Heart left ventricle (tissue), 16 donors: Measurements from ENCODE around the gene BTNL8. TPM values are rescaled to one million over a fixed set of nuclear protein-coding genes. Genes with fewer than 3 reads are reported as not detected.

Experiments used
- ATAC-seq, 4 donors: fragments of 200-7000 bp; cut with Tn5 transposase; one replicate each; pipeline ENCODE4 v1.9.1; 2020 to 2022; ENCODE audit warnings: moderate library complexity in 4 of 4, mild to moderate bottlenecking in 3 of 4, moderate number of reproducible peaks in 1 of 4
- DNase-seq, 5 donors: peaks; one replicate each; pipeline ENCODE4 v3.0.0-alpha.2; 2020
- H3K27ac ChIP-seq, 12 donors: fragments of 200-600 bp; sonication (generic) in 4 of 12; one replicate each; pipeline versions ENCODE4 v1.5.0 to v1.8.0; 2016 to 2022; ENCODE audit warnings: mild to moderate bottlenecking in 2 of 12
- H3K27me3 ChIP-seq, 9 donors: fragments of 200-600 bp; sonication (generic) in 2 of 9; one replicate each; pipeline versions ENCODE4 v1.5.1 to v1.8.0; 2016 to 2022; ENCODE audit warnings: mild to moderate bottlenecking in 3 of 9
- H3K36me3 ChIP-seq, 9 donors: fragments of 200-600 bp; sonication (generic) in 2 of 9; one replicate each; pipeline versions ENCODE4 v1.5.0 to v1.8.0; 2018 to 2022; ENCODE audit warnings: mild to moderate bottlenecking in 2 of 9
- H3K4me1 ChIP-seq, 12 donors: fragments of 200-600 bp; sonication (generic) in 4 of 12; one replicate each; pipeline versions ENCODE4 v1.5.0 to v1.8.0; 2016 to 2022; ENCODE audit warnings: mild to moderate bottlenecking in 3 of 12
- H3K4me3 ChIP-seq, 12 donors: fragments of 200-600 bp; sonication (generic) in 4 of 12; one replicate each; pipeline versions ENCODE4 v1.5.0 to v1.8.0; 2017 to 2022; ENCODE audit warnings: mild to moderate bottlenecking in 9 of 12, moderate library complexity in 4 of 12
- H3K9me3 ChIP-seq, 12 donors: fragments of 200-600 bp; sonication (generic) in 4 of 12; one replicate each; pipeline versions ENCODE4 v1.5.0 to v1.8.0; 2016 to 2022; ENCODE audit warnings: mild to moderate bottlenecking in 1 of 12
- POLR2A ChIP-seq, 2 donors: fragments of 450-650 bp; IDR thresholded peaks; one replicate each; pipeline ENCODE4 v1.6.1; 2017; ENCODE audit warnings: antibody characterized with exemption in 2 of 2, mild to moderate bottlenecking in 2 of 2, moderate library complexity in 2 of 2
- WGBS, 4 donors: extraction: QIAGEN DNeasy Blood & Tissue Kit in 2 of 4; methylation state at CpG; one replicate each; pipeline versions ENCODE4 v1.1.5 to v1.1.7; 2013 to 2018; 5-methylcytosine and 5-hydroxymethylcytosine counted together
- intact Hi-C, 10 donors: fragments of 100-400 bp; cut with DNase I; formaldehyde crosslinking; loops; one replicate each; pipeline versions ENCODE4 v1.11.1 to v1.14.2; 2022
- polyA plus RNA-seq, 2 donors: library from polyadenylated mRNA; stranded (reverse); fragments of 200-250 nt; gene quantifications; one replicate each; pipeline ENCODE4 v1.2.3, GENCODE V29; 2013
- total RNA-seq, 9 donors: library from RNA; depleted of rRNA in 2 of 9; stranded (reverse); fragments of >200 nt in 2 of 9; fragmentation: NEBNext Ultra II Directional in 3 of 9; extraction: Animal tissue kit (Norgen Biotek cat#: 25700) in 3 of 9; gene quantifications; one replicate each; pipeline versions ENCODE4 v1.1.0 to v1.2.4, GENCODE V29; 2016 to 2023
- TF ChIP-seq, protein P1 (sequence below), 12 donors: fragments of 200-600 bp; sonication (generic) in 4 of 12; IDR thresholded peaks; one replicate each; pipeline versions ENCODE4 v1.5.0 to v1.8.0; 2018 to 2022; ENCODE audit warnings: antibody characterized with exemption in 12 of 12, mild to moderate bottlenecking in 5 of 12
- donor health status: ischemic (EF 13 %, LVEDD 7.1; RV severe dilation, severe dysfunction).
- donor health status: healthy with polysubstance abuse.
- donor health status: DM: no; HTN: yes; CAD: no.
- donor health status: DM: no; HTN: no; CAD: no.
- donor health status: ischemic (EF 25% LVEDD 6.9; RV normal size, moderate dysfunction).
- donor health status: ischemic (EF 25% LVEDD 5.7; RV mildly dilated, moderate dysfunction).
- donor health status: healthy.
- donor health status: DM: yes; HTN: yes; CAD: no.
- donor health status: ischemic (EF 35%, LVEDD 5.7; RV mildly dilated, moderate dysfunction).
- donor health status: nonischemic (EF 11% LVEDD 7.7; RV severe dilation, severe dysfunction).
- donor health status: DM: yes; HTN: yes; CAD: no.
- donor health status: PGD.
- donor health status: ischemic (EF 29% LVEDD 5.4; RV normal size, mild dysfunction).
- donor health status: nonischemic (EF 23%, LVEDD 6.1; RV moderate dilation, normal function).

The BTNL8 gene
- total and polyA plus RNA-seq, 11 donors: 0.14 to 0.84 (median 0.20) TPM; not detected in 7

GRCh38 chr5:180852495-180852894, 46.5 kb upstream of the BTNL8 start:
- Histone ChIP-seq H3K27me3 (no peaks in the 10 kb centered on the region), H3K9me3 (peaks cover 0 to 36% (median 1%) of the 10 kb centered on the region in 12 donors), H3K4me3 (no peak overlapping the region), H3K4me1 (peaks cover 0 to 16% (median 5%) of the 10 kb centered on the region in 12 donors), H3K36me3 (peaks cover 8 to 62% (median 53%) of the 10 kb centered on the region in 9 donors), H3K27ac (peak overlapping the region in 5 of 12 donors; percentile 18 to 57 (median 30))
- 68 to 77% (median 72%) methylated on average over 4 of the region's 4 CpGs for WGBS, 4 donors
- DNase-seq (no peak), ATAC-seq (peak in 1 of 4 donors; percentile 68)
- TF ChIP-seq POLR2A (IDR thresholded peaks at IDR 0.05): no peak
- TF ChIP-seq, protein P1, sequence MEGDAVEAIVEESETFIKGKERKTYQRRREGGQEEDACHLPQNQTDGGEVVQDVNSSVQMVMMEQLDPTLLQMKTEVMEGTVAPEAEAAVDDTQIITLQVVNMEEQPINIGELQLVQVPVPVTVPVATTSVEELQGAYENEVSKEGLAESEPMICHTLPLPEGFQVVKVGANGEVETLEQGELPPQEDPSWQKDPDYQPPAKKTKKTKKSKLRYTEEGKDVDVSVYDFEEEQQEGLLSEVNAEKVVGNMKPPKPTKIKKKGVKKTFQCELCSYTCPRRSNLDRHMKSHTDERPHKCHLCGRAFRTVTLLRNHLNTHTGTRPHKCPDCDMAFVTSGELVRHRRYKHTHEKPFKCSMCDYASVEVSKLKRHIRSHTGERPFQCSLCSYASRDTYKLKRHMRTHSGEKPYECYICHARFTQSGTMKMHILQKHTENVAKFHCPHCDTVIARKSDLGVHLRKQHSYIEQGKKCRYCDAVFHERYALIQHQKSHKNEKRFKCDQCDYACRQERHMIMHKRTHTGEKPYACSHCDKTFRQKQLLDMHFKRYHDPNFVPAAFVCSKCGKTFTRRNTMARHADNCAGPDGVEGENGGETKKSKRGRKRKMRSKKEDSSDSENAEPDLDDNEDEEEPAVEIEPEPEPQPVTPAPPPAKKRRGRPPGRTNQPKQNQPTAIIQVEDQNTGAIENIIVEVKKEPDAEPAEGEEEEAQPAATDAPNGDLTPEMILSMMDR (IDR thresholded peaks at IDR 0.05): no peak
- intact Hi-C loops: no loop called here

GRCh38 chr5:180853121-180853847, 45.7 kb upstream of the BTNL8 start:
- intact Hi-C loops: no loop called here
- WGBS, 4 donors: 66 to 68% (median 67%) methylated on average over 13 of the region's 13 CpGs
- peaks cover 0 to 16% (median 5%) of the 10 kb centered on the region in 12 donors for H3K4me1 ChIP-seq
- peaks cover 8 to 59% (median 46%) of the 10 kb centered on the region in 9 donors for H3K36me3 ChIP-seq
- ATAC-seq (peak in 1 of 4 donors; percentile 34), DNase-seq (no peak)
- H3K27ac ChIP-seq: peak overlapping the region in 8 of 12 donors; percentile 2 to 65 (median 36)
- no peaks in the 10 kb centered on the region for H3K27me3 ChIP-seq
- TF ChIP-seq POLR2A (IDR thresholded peaks at IDR 0.05): no peak
- TF ChIP-seq, protein P1 (IDR thresholded peaks at IDR 0.05): no peak
- peaks cover 0 to 36% (median 1%) of the 10 kb centered on the region in 12 donors for H3K9me3 ChIP-seq
- H3K4me3 ChIP-seq: no peak overlapping the region

- H3K4me3 ChIP-seq: no peak overlapping the region
- H3K36me3 ChIP-seq: peaks cover 8 to 62% (median 42%) of the 10 kb centered on the region in 9 donors
- DNase-seq: no peak
- WGBS, 4 donors: 91 to 97% (median 95%) methylated on average over 1 of the region's 1 CpG
- intact Hi-C loops: no loop called here
- H3K4me1 ChIP-seq: peaks cover 0 to 17% (median 5%) of the 10 kb centered on the region in 12 donors
- no peak for ATAC-seq
- TF ChIP-seq POLR2A (IDR thresholded peaks at IDR 0.05): no peak
- TF ChIP-seq, protein P1 (IDR thresholded peaks at IDR 0.05): no peak
- peak overlapping the region in 5 of 12 donors; percentile 2 to 57 (median 32) for H3K27ac ChIP-seq
- no peaks in the 10 kb centered on the region for H3K27me3 ChIP-seq
- H3K9me3 ChIP-seq: peaks cover 0 to 31% (median 1%) of the 10 kb centered on the region in 12 donors
Observed at GRCh38 chr5:180853848-180854176, 45.1 kb upstream of the BTNL8 start.

DNA sequence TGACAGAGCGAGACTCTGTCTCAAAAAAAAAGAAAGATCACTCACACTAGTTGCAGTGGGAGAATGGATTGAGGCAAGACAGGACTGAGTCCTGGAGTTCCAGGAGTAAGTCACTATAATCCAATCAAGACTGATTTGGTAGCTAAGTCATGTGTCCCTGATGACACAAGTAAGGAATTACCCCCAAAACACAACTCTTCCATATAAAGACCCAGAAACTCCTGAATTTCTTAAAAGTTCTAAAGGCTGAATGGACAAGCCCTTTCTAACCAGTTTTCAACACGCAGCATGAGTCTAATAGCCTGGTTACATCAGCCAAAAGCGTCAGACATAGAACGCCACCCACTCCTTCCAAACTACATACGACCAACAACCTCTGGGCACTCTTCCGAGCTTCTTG, 40.4 kb upstream of the BTNL8 start:
- ATAC-seq (no peak), DNase-seq (no peak)
- Histone ChIP-seq H3K9me3 (no peaks in the 10 kb centered on the region), H3K27ac (no peak overlapping the region), H3K4me3 (no peak overlapping the region), H3K27me3 (no peaks in the 10 kb centered on the region), H3K4me1 (peaks cover 0 to 31% (median 15%) of the 10 kb centered on the region in 12 donors), H3K36me3 (peaks cover 0 to 34% (median 13%) of the 10 kb centered on the region in 9 donors)
- TF ChIP-seq, protein P1 (IDR thresholded peaks at IDR 0.05): no peak
- TF ChIP-seq POLR2A (IDR thresholded peaks at IDR 0.05): no peak
- intact Hi-C loops: no loop called here
- WGBS, 4 donors: 97 to 99% (median 97%) methylated on average over 6 of the region's 6 CpGs
